22Rv1 (cell line): Measurements from ENCODE around the gene TMEM42.
"Not testable (repeated sequence)": the region's sequence is repeated elsewhere in the genome, so short reads cannot be mapped to it uniquely, and the experiment has no call there.

ENCODE experiments used
- H3K27ac ChIP-seq: fragments of 450-650 bp; 2 replicates; pipeline ENCODE4 v1.5.1; 2017
- ZFX ChIP-seq: fragments of 450-650 bp; IDR thresholded peaks from 2 replicates; pipeline ENCODE4 v1.6.1; 2017; ENCODE audit warnings: antibody characterized with exemption, borderline replicate concordance
- TF ChIP-seq, protein P1 (sequence below): fragments of 450-650 bp; IDR thresholded peaks from 2 replicates; pipeline ENCODE4 v1.5.1; 2017; ENCODE audit warnings: mild to moderate bottlenecking

The TMEM42 gene

DNA sequence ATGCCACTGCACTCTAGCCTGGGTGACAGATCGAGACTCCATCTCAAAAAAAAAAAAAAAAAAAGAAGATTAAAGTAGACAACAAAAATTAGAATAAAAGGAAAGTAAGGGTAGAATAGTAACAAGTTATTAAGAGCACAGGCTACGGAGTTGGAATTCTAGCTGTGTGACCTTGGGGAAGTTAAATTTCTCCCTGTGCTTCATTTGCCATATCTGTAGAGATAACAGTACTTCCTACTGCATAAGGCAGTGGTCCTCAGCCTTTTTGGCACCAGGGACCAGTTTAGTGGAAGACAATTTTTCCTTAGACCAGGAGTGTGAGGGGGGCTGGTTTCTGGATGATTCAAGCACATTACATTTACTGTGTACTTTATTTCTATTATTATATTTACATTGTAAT lies 28.7 kb upstream of the TMEM42 start:
- TF ChIP-seq ZFX = no peak
- TF ChIP-seq, protein P1, sequence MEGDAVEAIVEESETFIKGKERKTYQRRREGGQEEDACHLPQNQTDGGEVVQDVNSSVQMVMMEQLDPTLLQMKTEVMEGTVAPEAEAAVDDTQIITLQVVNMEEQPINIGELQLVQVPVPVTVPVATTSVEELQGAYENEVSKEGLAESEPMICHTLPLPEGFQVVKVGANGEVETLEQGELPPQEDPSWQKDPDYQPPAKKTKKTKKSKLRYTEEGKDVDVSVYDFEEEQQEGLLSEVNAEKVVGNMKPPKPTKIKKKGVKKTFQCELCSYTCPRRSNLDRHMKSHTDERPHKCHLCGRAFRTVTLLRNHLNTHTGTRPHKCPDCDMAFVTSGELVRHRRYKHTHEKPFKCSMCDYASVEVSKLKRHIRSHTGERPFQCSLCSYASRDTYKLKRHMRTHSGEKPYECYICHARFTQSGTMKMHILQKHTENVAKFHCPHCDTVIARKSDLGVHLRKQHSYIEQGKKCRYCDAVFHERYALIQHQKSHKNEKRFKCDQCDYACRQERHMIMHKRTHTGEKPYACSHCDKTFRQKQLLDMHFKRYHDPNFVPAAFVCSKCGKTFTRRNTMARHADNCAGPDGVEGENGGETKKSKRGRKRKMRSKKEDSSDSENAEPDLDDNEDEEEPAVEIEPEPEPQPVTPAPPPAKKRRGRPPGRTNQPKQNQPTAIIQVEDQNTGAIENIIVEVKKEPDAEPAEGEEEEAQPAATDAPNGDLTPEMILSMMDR = no peak

DNA sequence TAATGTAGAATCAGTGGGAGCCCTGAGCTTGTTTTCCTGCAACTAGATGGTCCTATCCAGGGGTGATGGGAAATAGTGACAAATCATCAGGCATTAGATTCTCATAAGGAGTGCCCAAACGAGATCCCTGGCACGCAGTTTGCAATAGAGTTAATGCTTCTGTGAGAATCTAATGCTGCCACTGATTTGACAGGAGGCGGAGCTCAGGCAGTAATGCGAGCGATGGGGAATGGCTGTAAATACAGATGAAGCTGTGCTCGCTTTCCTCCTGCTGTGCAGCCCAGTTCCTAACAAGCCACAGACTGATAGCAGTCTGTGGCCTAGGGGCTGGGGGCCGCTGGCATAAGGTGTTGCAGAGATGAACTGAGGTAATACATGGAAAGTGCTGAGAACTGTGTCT lies 28.3 kb upstream of the TMEM42 start:
- TF ChIP-seq, protein P1 = no peak
- TF ChIP-seq ZFX = no peak
- H3K27ac ChIP-seq = no peak overlapping the region

More for the DNA sequence above, 28.7 kb upstream of the TMEM42 start:
- H3K27ac ChIP-seq = no peak overlapping the region

DNA sequence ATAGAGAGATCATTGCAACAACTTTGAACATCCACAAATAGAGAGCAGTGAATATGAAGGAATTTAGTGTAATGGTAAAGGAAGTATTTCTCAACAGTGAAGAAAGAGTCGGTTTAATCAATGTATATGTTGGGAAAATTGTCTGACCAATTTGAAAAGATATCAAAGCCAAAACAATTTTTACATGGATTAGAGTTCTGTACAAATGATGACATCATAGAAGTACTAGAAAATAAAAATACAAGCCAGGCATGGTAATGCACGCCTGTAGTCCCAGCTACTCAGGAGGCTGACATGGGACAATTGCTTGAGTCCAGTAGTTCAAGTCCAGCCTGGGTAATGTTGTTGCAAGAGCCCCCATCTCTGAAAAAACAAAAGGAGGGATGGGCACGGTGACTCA lies 26.0 kb upstream of the TMEM42 start:
- no peak for TF ChIP-seq ZFX
- TF ChIP-seq, protein P1 = no peak
- no peak overlapping the region for H3K27ac ChIP-seq

DNA sequence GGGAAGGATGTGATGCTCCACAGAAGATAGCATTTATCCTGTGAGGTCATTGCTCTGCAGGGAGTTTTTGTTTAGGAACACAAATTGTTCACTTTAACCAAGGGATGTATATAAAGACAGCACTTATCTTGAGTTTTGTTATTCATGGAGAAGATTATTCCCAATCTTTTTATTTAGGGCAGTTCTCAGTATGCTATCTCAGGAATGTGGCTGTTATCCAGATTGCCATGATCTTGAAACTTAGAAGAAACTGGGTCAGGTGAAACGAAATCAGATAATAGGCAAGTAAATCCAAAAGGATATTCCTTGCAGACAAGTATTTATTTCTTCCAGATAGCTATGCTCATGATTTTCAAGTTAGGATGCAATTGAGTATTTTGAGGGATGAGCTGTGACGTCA lies 19.3 kb upstream of the TMEM42 start:
- H3K27ac ChIP-seq = no peak overlapping the region
- TF ChIP-seq, protein P1 = no peak
- no peak for TF ChIP-seq ZFX

DNA sequence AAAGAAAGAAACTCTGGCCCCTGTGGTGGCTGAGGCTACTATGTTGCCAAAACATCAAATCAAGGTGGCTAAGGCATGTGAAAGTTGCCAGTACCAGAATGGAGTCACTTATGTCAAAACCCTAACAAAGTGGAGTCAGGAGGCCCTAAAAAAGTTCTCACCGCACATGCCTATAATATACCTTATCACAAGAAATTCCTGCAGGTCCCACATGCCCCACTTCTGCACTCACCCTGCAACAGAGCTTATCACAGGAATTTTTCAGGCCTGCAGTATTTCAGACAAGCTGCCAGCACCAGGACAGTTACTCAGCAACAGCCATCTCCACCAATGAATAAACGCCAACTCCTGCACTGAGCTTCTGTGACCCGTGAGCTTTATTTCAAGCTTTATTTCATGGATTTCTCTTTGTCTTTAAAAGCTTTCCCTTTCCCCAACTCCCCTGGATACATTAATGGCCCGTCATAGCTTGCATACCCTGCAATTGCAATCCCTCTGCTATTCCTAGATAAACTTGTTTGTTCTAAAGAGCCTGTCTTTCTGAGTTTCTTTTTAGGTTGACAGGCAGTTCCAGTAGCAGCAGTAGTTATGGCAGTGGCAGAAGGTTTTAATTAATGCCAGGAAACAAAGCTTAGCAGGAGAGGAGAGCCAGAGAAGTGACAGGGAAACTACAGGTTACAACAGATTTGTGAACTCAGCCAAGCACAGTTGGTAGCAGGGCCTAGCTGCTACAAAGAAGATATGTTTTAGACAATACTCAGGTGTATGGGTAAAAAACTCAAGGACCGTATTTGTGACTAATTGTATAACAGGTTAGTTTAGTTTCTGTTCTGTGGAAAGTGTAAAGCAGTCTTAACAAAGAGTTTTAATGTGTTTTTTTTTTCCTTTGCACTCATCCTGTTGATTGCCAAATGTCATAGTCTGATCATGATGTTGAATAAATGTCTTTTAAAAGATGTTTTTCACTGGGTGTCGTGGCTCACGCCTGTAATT lies 15.9 kb upstream of the TMEM42 start:
- H3K27ac ChIP-seq = no peak overlapping the region

DNA sequence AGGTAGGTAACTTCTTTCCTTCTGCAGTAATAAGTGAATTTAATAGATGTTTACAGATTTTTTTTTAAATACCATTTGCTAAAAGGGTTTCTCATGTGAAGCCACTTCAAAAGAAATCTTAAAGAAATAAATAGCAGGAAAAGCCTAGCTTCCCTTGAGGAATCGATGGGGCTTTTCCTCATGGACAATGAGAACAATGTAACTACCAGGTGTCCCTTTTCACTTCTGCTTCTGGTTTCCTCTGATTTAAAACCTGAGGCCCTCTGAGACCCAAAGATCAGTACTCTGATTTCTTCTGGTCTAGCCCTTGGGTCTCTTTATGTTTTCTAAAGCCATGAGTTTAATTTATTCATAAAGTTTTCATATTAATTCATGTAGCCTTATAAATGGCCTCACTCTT lies 13.1 kb upstream of the TMEM42 start:
- TF ChIP-seq, protein P1 = no peak
- TF ChIP-seq ZFX = no peak

More for the DNA sequence above, 15.9 kb upstream of the TMEM42 start:
- TF ChIP-seq, protein P1 = no peak
- TF ChIP-seq ZFX = no peak

DNA sequence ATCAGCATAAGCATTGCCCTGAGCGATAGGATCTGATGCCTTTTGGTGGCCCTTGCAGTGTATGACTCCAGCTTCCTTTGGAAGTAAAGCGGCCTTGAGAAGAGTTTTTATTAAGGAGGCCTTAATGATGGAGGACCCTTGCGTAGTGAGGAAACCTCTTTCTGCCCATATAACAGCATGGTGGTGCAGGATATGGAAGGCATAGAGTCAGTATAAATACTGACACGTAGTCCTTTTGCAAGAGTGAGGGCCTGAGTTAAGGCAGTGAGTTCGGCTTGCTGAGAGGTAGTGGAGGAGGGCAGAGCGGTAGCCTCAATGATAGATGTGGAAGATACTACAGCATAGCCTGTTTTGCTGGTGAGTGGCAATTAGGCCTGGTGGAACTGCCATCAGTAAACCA lies 5.0 kb upstream of the TMEM42 start:
- H3K27ac ChIP-seq = not testable (repeated sequence)

More for the DNA sequence above, 13.1 kb upstream of the TMEM42 start:
- no peak overlapping the region for H3K27ac ChIP-seq
